Activated CD8-positive, alpha-beta T cell treated with anti-CD3 and anti-CD28 coated beads for 36 hours (primary cell): ENCODE measurements around the gene NCK2. TPM values are rescaled to one million over a fixed set of nuclear protein-coding genes. Genes with fewer than 3 reads are reported as not detected.
A peak's percentile ranks its signal among the peaks of the same experiment; 100 is the strongest.

ENCODE experiments used
- ATAC-seq: fragments of 200-7000 bp; cut with Tn5 transposase; one replicate; pipeline ENCODE4 v1.10.0; 2021; ENCODE audit warnings: mild to moderate bottlenecking, moderate library complexity
- CTCF ChIA-PET: fragments of 350-600 bp; sonication (Branson Sonifier 250); formaldehyde crosslinking; loops from one replicate; lab custom pipeline; 2021; ENCODE audit warnings: antibody characterized with exemption; lab: Charles Lee
- POLR2A ChIA-PET: fragments of 350-600 bp; sonication (Branson Sonifier 250); formaldehyde crosslinking; loops from one replicate; lab custom pipeline; 2021; ENCODE audit warnings: antibody characterized with exemption; lab: Charles Lee
- DNase-seq: peaks from one replicate; pipeline ENCODE4 v3.0.0-alpha.2; 2020
- H3K27ac Mint-ChIP-seq: one replicate; pipeline ENCODE4 v1.8.0; 2021; ENCODE audit warnings: mild to moderate bottlenecking, mixed read lengths
- H3K27me3 Mint-ChIP-seq: one replicate; pipeline ENCODE4 v1.8.0; 2021; ENCODE audit warnings: mixed read lengths
- H3K36me3 Mint-ChIP-seq: one replicate; pipeline ENCODE4 v1.8.0; 2021; ENCODE audit warnings: low read depth, mixed read lengths
- H3K4me1 Mint-ChIP-seq: one replicate; pipeline ENCODE4 v1.8.0; 2021; ENCODE audit warnings: low read depth, mixed read lengths
- H3K4me3 Mint-ChIP-seq: one replicate; pipeline ENCODE4 v1.8.0; 2021; ENCODE audit warnings: mild to moderate bottlenecking, moderate library complexity, mixed read lengths
- H3K9me3 Mint-ChIP-seq: one replicate; pipeline ENCODE4 v1.8.0; 2021; ENCODE audit warnings: mixed read lengths
- intact Hi-C: fragments of 100-400 bp; cut with micrococcal nuclease; formaldehyde crosslinking; loops from one replicate; pipeline ENCODE4 v1.10.0; 2022
- total RNA-seq, 2 experiments: library from RNA; stranded (reverse); gene quantifications; one replicate each; pipeline ENCODE4 v1.2.3, GENCODE V29; 2021
- TF ChIP-seq, protein P1 (sequence below): fragments of 200-600 bp; IDR thresholded peaks from one replicate; pipeline ENCODE4 v1.8.0; 2022; ENCODE audit warnings: antibody characterized with exemption, mild to moderate bottlenecking

NCK2 gene
- total RNA-seq, 2 experiments from 2014 or later = 68.3 to 69.7 TPM

DNA sequence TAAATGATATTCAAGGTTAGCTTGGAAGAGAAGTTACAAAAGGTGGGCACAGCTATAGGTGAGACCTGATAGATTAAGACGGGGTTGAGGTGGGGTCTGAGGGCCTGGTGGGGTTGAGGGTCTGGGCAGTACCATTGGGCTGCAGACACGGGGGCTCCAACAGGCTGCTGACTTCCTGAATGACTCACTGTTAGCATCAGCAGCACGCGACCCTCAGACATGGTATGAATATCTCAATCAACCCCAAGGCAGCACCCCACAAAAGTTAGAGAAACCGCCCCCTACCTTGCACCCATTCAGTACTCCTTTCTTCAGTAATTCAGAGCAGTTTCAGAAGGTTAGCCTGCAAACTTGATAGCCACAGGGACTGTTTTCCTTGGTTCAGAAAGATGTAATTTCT, 10.8 kb upstream of the NCK2 start:
- ChIA-PET CTCF (no interaction called here), POLR2A (interaction anchor here (1.9 kb wide), 1 partner anchor 12 kb away, joined by 8 read pairs; no protein-coding TSS in a partner anchor)
- DNase-seq = peak; percentile 42
- intact Hi-C loops = no loop called here
- H3K9me3 Mint-ChIP-seq = no peaks in the 10 kb centered on the region
- no peaks in the 10 kb centered on the region for H3K36me3 Mint-ChIP-seq
- peaks cover 37% of the 10 kb centered on the region for H3K4me1 Mint-ChIP-seq
- H3K4me3 Mint-ChIP-seq = no peak overlapping the region
- TF ChIP-seq, protein P1, sequence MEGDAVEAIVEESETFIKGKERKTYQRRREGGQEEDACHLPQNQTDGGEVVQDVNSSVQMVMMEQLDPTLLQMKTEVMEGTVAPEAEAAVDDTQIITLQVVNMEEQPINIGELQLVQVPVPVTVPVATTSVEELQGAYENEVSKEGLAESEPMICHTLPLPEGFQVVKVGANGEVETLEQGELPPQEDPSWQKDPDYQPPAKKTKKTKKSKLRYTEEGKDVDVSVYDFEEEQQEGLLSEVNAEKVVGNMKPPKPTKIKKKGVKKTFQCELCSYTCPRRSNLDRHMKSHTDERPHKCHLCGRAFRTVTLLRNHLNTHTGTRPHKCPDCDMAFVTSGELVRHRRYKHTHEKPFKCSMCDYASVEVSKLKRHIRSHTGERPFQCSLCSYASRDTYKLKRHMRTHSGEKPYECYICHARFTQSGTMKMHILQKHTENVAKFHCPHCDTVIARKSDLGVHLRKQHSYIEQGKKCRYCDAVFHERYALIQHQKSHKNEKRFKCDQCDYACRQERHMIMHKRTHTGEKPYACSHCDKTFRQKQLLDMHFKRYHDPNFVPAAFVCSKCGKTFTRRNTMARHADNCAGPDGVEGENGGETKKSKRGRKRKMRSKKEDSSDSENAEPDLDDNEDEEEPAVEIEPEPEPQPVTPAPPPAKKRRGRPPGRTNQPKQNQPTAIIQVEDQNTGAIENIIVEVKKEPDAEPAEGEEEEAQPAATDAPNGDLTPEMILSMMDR = no peak
- no peaks in the 10 kb centered on the region for H3K27me3 Mint-ChIP-seq
- ATAC-seq = peak; percentile 19
- H3K27ac Mint-ChIP-seq = peak overlapping the region; percentile 10

DNA sequence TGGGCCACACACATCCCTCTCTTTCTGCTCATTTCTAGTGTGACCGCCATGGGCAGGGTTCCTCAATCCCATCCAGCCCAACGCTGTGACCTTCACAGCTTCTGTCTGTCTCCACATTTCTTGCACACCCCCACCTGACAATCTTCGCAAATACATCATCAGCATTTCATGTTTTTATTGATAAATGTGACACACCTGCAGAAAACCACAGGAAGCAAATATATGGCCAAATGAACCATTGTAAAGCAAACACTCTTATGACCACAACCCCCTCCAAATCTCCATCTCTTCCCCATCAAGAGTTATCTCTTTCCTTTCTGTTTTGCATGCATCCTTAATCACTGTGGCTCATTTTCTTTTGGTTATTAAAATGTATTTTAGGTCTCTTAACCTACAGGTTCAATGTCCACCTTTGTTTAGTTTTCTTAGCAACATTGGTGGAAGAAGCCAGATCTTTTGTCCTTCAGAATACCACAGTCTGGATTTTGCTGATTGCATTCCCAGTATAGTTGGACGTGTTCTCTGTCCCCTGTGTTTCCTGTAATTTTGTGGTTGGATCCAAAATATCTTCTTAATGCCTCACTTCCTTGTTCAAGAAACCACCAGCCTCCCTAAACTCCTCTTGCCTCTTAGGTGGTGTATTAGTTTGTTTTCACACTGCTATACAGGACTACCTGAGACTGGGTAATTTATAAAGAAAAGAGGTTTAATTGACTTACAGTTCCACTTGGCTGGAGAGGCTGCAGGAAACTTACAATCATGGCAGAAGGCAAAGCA, 9.8 kb upstream of the NCK2 start:
- Mint-ChIP-seq H3K4me1 (peaks cover 47% of the 10 kb centered on the region), H3K4me3 (no peak overlapping the region), H3K36me3 (no peaks in the 10 kb centered on the region), H3K9me3 (no peaks in the 10 kb centered on the region), H3K27me3 (no peaks in the 10 kb centered on the region), H3K27ac (no peak overlapping the region)
- ChIA-PET POLR2A (interaction anchor here (1.0 to 1.9 kb wide), 2 partner anchors 11 to 80 kb away, joined by 4 to 8 read pairs; no protein-coding TSS in a partner anchor), CTCF (no interaction called here)
- TF ChIP-seq, protein P1 = no peak
- DNase-seq (no peak), ATAC-seq (no peak)
- intact Hi-C loops = no loop called here

DNA sequence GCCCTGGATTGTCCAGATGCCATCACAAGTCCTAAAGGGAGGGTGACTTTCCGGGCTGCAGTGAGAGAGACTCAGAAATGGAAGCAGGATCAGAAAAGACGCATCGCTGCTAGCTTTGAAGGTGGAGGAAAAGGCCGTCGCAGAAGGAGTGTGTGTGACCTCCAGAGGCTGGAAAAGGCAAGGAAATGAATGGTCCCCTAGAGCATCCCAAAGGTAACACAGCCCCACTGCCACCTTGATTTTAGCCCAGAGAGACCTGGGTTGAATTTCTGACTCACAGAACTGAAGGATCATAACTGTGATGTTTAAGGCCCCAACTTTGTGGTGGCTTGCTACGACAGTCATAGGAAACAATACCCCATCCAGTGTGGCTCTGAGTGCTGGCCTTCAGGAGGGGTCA, 8.6 kb upstream of the NCK2 start:
- CTCF ChIA-PET = interaction anchor here (1.0 kb wide), 1 partner anchor 9 kb away, joined by 5 read pairs; no protein-coding TSS in a partner anchor
- Mint-ChIP-seq H3K4me3 (no peak overlapping the region), H3K27ac (no peak overlapping the region), H3K27me3 (no peaks in the 10 kb centered on the region), H3K9me3 (no peaks in the 10 kb centered on the region), H3K36me3 (no peaks in the 10 kb centered on the region), H3K4me1 (peaks cover 59% of the 10 kb centered on the region)
- TF ChIP-seq, protein P1 = no peak
- POLR2A ChIA-PET = interaction anchor here (0.8 to 2.5 kb wide), 4 partner anchors 10 to 81 kb away, joined by 3 to 8 read pairs (median 4); no protein-coding TSS in a partner anchor
- DNase-seq = no peak
- ATAC-seq = no peak
- intact Hi-C loops = no loop called here

DNA sequence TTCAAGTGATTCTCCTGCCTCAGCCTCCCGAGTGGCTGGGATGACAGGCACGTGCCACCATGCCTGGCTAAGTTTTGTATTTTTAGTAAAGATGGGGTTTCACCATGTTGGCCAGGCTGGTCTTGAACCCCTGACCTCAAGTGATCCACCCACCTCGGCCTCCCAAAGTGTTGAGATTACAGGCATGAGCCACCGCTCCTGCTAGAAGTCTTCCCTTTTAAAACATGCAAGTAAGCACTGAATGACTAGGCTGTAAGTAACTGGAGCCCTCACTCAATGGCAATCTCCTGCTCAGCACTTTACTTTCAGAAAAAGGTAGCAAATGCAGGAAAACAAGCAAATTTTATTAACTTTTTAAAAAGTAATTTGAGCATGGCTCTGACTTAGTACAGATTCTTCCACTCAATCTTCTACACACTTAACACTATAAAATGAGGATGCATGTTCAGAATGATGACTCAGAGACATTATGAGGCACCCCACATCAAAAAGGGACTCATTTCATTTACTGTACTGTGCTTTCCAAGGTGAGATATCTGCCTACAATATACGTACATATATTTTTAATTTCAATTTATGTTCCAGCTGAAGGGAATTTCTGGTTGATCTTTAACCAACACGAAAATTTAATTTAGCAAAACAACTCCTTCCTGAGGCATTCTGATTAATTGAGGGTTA, 6.6 kb upstream of the NCK2 start:
- Mint-ChIP-seq H3K4me1 (peaks cover 72% of the 10 kb centered on the region), H3K9me3 (no peaks in the 10 kb centered on the region), H3K36me3 (no peaks in the 10 kb centered on the region), H3K27ac (peak overlapping the region; percentile 99), H3K27me3 (no peaks in the 10 kb centered on the region), H3K4me3 (peak overlapping the region; percentile 73)
- ChIA-PET CTCF (interaction anchor here (0.9 to 1.2 kb wide), 5 partner anchors 9 to 163 kb away, joined by 3 read pairs; no protein-coding TSS in a partner anchor), POLR2A (interaction anchor here (0.7 to 2.5 kb wide), 5 partner anchors 8 to 141 kb away, joined by 3 to 8 read pairs (median 3); no protein-coding TSS in a partner anchor)
- intact Hi-C loops = no loop called here
- peak; percentile 75 for ATAC-seq
- TF ChIP-seq, protein P1 = no peak
- no peak for DNase-seq
